GM19240 (cell line): ENCODE data around the gene CCL23.
"Not testable (repeated sequence)": the region's sequence is repeated elsewhere in the genome, so short reads cannot be mapped to it uniquely, and the experiment has no call there.

Experiments used
- DNase-seq: peaks from one replicate; pipeline ENCODE4 v3.0.0; 2011; ENCODE audit warnings: low spot score; ENCODE audit not compliant: insufficient read length

Gene CCL23

GRCh38 chr17:36004594-36005108 lies 13.1 kb downstream of the CCL23 start:
- DNase-seq, result no peak

DNA sequence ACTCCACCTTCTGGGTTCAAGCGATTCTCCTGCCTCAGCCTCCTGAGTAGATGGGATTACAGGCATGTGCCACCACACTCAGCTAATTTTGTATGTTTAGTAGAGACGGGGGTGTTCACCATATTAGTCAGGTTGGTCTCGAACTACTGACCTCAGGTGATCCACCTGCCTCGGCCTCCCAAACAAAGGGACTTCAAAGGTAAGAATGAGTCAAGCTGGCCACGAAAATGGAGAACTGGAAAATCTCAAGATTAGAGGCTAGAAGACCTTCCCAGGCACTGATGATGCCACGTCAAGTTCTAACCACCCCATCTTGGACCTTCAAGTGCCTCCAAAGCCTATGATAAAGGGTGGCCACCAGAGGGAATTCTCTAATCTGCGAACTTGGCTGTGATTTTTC lies 15.1 kb downstream of the CCL23 start:
- no peak for DNase-seq

GRCh38 chr17:36001862-36002603 lies 15.7 kb downstream of the CCL23 start:
- no peak for DNase-seq

DNA sequence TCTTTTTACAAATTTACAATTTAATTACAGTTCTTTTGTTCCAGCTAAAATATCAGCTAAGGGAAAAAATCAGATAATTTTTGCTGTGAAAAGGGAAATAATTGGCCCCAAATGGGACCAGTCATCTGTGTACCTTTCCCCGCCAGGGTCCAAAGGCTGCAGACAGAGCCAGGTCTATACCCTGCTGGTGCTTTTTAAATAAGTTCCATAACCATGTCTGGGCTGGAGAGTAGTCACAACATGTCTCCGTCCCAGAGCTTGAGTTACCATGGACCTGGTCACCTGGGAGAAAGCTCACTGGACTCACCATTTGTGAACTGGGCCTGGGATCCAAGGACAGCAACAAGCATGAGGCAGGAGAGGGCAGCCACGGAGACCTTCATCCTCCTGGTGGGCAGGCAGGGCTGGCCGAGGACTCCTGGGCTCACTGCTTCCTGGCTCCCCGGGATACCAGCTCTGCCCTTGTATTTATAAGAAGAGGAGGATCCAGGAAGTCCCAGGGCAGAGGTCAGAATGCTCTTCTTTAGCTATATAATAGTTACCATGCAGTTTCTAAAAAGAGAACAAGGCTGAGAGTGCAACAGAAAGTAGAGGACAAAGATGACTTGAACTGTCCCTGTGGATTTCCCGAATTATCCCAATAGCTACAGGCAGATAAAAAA lies 16.5 kb downstream of the CCL23 start, which contains the start of gene CCL15:
CCL15 (minus strand) TSS at position 444 of the 662 bp plus-strand sequence; CDS start at position 383, 61 bp downstream.
- no peak for DNase-seq

GRCh38 chr17:36000732-36001109 lies 17.1 kb downstream of the CCL23 start:
- no peak for DNase-seq

DNA sequence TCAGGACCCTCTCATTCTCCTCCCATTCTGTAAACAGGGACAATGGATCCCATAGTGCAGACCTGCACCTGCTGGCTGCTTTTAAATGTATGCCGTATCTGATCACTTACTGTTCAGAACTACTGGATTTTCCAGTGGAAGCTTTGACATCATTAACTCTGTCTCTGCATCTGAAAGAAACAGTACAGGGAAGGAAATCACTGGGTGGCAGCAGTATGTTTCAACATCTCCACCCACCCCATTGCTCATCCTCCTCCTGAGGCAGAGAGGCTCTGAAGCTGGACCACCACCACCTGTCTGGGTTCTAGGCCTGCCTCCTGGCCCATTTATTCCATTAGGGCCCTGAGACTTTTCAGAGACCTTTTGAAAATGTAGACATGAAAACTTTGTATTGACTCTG lies 19.0 kb downstream of the CCL23 start:
- DNase-seq, result no peak

DNA sequence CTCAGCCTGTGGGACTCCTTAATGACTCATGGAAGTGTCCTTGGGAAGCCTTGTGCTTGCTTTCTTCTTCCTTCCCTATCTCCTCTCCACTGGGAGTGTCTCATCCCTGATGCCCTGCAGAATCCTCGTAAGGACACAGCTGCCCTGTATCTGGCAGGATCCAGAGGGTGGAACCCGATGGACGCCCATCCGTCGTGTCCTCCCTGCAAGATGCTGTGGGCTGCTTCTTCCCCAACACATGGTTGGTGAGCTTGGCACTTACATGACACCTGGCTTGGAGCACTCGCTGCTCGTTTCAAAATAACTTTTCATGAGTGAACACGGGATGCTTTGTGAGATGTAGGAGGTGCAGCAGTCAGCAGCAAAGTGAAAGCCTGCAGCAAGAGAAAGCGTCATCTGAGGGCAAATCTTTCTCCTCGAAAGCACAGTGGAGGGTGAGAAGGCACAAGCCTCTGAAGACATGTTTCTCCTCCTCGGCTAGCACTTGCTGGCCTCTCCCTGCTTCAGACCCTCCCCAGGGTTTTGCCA lies 19.7 kb downstream of the CCL23 start:
- no peak for DNase-seq

- DNase-seq, result not testable (repeated sequence)
Observed at GRCh38 chr17:35995346-35995745, 22.4 kb downstream of the CCL23 start.

GRCh38 chr17:35991075-35991474 lies 26.7 kb downstream of the CCL23 start:
- no peak for DNase-seq

DNA sequence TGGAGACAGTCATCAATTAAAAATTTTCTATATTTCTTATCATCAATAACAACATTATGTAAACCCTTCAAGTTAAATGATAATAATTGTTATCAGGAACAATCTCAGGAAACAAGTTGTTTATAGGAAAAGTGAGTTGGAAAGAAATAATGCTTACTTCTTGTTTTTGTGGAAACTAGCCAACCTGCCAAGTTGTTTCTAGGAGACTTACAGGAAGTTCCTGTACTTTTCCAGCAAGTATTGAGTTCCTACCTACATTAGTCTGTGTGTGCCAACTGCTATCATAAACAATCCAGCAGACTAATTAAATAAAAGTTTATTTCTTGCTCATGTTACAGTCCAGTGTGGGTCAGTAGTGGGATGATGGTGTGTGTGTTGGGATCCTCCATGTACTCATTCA lies 29.6 kb downstream of the CCL23 start:
- DNase-seq, result no peak

DNA sequence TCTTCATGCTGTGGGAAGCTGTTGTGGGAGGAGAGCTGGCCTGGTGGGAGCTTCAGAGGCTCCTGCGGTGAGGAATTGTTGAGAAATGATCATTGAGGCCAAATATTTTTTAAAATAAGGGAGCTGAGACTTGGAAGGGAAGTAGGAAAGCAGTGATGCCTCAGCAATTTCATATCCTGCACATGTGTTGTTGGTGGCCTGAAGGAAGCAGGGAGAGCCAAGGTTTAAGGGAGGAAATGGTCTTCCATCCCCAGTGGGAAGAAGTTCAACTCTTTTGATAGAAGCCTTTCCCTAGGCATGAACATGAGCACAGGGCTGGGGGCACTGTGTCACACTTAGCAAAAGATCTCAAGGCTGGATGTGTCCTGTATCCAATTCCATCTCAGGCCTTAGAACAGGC lies 31.1 kb downstream of the CCL23 start, which contains the start of gene CCL14:
CCL14 (minus strand) TSS at position 87 of the 400 bp plus-strand sequence; CDS start at position 7, 80 bp downstream.
- no peak for DNase-seq

GRCh38 chr17:35984140-35984539 lies 33.6 kb downstream of the CCL23 start:
- no peak for DNase-seq

DNA sequence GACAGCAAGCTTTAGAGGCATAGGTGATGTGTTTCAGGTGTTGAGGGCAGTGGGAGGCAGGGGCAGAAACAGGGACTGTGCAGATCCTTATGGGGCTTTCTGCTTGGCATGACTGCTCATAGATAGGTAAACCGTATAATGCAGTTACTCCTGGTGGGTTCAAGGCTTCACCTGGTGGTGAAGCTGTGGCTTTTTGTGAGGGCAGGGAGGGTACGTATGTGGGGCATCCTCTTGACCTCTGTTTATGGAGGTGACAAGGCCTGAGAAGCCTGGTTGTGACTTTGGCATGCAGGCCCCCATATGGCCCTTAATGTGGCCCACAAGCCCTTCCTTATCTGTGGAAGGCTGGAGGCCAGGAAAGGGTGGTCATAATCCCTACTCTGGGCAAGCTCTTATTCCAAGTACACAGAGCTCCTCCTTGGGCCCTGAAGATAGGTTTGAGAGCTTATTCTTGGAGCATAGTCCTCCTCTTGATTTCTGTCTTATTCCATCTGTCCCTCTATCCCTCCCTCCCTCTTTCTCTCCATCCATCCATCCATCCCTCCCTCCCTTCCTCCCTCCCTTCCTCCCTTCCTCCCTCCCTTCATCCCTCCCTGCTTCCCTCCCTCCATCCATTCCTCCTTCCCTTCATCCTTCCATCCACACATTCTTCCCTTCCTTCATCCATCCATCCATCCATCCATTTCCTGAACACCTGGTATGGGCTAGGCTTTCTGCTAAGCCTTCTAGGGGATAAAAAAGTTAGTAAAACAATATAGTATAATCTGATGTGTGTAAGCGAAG lies 35.2 kb downstream of the CCL23 start:
- DNase-seq, result no peak

GRCh38 chr17:35981908-35982330 lies 35.9 kb downstream of the CCL23 start:
- DNase-seq, result no peak

DNA sequence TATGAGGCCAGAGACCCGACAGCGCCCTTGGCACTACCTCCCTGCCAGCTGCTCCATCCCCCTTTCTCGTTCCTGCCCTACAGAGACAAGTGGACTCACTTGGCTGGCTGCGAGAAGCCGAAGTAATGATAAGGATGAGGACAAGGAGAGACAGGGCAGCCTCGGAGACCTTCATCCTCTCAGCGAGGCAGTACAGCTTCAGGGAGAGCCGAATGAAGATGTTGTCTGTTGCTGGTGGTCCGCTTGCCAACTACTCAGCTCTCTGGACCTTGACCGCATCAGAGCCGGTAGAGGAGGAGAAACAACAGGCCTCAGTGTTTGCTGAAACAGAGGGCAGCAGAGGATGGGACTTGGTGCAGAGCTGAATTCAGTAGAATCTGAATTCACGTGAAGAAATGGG lies 36.5 kb downstream of the CCL23 start, which contains the start of gene CCL16:
CCL16 (minus strand) TSS at position 252 of the 400 bp plus-strand sequence; CDS start at position 175, 77 bp downstream.
- DNase-seq, result no peak

DNA sequence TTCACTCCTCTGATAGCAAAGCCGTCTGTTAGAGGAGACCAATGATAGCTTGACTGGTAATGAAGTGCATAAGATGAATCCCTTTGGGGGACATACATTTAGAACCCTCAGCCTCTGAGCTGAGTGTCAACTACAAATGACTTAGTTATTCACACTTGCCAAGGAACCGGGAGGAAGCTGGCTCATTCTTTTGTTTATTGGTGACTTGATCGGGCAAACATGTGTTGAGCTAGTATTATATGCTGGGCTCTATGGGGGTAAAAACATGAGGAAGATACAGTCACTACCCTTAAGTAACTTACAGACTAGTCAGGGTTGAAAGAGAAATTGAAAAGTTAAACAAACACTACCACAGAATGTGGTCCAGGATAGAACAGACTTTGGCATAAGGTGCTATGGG lies 39.4 kb downstream of the CCL23 start:
- DNase-seq, result no peak

DNA sequence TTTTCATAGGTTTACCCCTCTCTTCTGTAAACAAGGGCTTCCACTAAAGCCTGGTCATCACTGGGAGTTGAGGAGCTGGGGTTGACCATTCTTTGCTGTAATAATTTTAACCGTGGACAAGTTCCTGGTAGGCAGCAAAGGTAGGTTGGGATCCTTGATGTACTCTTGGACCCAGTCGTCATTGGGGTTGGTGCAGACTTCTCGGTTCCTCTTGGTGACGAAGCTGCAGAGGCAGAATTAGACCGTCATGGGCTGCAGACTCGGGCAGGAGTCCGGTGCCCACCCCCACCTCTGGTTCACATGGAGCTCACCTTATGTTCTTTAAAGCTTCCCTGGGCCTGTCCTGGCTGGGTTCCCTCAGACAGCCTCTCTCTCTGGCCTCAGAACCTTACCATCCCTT lies 40.3 kb downstream of the CCL23 start:
- DNase-seq, result no peak

- DNase-seq, result no peak
Observed at GRCh38 chr17:35973333-35974260, 44.2 kb downstream of the CCL23 start.

- DNase-seq, result no peak
Observed at GRCh38 chr17:35972945-35973332, 44.8 kb downstream of the CCL23 start.

GRCh38 chr17:35972535-35972934 lies 45.2 kb downstream of the CCL23 start:
- DNase-seq, result no peak
